Body of pancreas (tissue), 4 donors: ENCODE results near the gene PEX6.

Experiments
- CTCF ChIP-seq, 7 experiments: fragments of 450-650 bp in 4 of 7; fragments of 200-600 bp in 3 of 7; sonication (generic) in 3 of 7; IDR thresholded peaks; one replicate each; pipeline ENCODE4 v1.5.1; 2016 to 2019; ENCODE audit warnings: antibody characterized with exemption in 7 of 7
- POLR2A ChIP-seq, 3 donors: fragments of 450-650 bp; IDR thresholded peaks; one replicate each; pipeline ENCODE4 v1.6.1; 2016; ENCODE audit warnings: antibody characterized with exemption in 3 of 3, mild to moderate bottlenecking in 2 of 3

DNA sequence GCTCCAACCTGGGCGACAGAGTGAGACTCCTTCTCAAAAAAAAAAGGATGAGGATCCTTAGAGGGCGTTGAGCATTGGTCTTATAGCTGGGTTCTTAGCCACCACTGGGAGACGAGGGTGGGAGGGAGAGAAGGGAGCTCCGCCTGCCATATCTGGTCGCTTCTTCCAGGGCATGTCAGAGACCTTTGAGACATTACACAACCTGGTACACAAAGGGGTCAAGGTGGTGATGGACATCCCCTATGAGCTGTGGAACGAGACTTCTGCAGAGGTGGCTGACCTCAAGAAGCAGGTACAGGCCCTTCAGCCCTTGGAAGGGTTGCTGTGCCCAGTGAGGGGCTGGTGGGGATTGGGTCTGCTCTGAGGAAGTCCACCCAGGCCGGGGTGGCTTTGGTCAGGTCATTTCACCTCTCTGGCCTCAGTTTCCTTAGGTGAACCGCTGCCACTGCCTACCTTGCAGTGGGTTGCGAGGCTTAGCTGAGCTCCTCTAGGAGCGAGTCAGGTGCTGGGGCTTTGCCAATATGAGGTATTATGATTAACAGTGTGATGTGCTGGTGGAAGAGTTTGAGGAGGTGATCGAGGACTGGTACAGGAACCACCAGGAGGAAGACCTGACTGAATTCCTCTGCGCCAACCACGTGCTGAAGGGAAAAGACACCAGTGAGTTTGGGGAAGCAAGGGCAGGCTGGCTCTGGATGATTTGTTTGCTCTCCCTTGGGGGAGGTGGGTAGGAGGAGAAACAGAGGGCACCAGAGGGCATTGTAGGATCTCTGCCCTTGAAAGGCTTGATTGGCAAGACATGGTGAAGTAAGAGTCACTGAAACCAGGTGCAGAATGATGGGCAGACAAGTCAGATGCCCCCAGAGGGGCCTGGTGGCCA lies 41.2 kb downstream of the PEX6 start:
- TF ChIP-seq CTCF (IDR thresholded peaks at IDR 0.05) (no peak), POLR2A (IDR thresholded peaks at IDR 0.05) (peak in 1 of 3 donors; percentile 3)
